GM21717 (cell line): ENCODE data around the gene BIRC5.

Experiments
- ATAC-seq: cut with Tn5 transposase; IDR thresholded peaks from one replicate; pipeline ENCODE4 v1.9.1; 2021; ENCODE audit warnings: mild to moderate bottlenecking, moderate library complexity; ENCODE audit not compliant: unreplicated experiment

The BIRC5 gene

DNA sequence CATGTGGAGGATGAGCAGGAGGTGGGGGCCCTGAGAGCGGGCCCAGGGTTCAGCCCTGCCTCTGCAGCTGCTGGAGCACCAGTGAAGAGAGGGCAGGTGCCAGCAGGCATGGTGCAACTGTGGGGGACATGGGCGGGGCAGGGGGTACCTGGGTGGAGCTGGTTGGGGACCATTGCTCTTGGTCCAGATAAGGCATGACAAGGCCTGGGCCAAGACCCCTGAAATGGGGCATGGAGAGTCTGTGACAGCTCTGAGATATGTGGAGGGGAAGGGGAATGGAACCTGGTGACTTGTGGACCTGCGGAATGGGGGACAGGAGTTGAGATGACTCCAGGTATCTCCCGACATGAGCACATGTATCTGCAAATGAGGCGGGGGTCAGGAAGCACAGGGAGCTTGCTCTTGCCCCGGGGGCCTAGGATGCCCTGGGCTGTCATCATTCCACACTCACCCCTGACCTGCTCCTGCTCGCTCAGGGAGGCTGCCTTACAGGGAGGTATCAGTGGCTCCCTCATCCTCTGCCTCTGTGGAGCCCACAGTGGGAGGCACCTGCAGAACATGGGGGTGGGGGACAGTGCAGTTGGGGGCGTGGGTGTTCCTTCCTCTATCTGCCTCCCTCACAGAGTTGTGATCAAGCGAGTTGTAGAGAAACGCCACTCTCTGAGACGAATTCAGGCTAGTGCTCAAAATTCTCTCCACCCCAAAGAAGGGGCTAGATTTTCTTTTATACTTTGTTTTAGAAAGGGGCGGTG lies 57.5 kb downstream of the BIRC5 start:
- no peak for ATAC-seq

DNA sequence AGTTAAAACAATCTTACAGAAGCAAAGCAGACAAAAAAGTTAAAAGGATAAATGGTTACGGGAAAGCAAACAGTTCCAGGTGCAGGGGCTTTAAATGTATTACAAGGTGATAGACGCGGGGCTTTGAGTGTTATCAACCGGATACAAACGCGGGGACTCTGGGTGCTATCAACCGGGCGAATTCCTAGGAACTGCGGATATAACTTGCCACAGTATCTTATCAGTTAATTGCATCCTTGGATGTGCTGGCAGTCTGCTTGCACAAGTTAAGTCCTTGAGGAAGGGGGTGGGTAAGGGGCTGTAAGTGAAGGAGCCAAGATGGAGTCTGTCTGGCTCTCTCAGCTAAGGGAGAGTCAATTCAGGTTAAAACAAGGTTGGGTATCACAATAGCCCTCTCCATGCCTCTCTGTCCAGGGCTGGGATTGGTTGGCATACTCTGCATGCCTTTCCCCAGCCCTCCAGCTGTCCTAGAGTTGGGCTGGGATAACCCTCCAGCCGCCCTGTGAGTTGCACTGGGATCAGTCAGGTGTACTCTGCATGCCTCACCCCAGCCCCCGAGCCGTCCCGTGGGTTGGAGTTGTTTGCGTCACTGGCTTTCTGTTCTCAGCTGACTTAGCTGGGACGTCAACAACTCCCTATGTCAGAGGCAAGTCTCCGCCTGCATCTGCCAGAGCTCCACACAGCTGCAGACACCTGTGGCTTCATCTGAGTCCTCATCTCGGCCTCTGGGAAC lies 58.3 kb downstream of the BIRC5 start:
- no peak for ATAC-seq

GRCh38 chr17:78272914-78273258 lies 58.8 kb downstream of the BIRC5 start:
- no peak for ATAC-seq

GRCh38 chr17:78273813-78274212 lies 59.8 kb downstream of the BIRC5 start:
- no peak for ATAC-seq
